Endometrial microvascular endothelial cells (primary cell): ENCODE results near the gene DNMBP. TPM values are rescaled to one million over a fixed set of nuclear protein-coding genes. Genes with fewer than 3 reads are reported as not detected.
"Not testable (repeated sequence)": the region's sequence is repeated elsewhere in the genome, so short reads cannot be mapped to it uniquely, and the experiment has no call there.

Source experiments
- in situ Hi-C: cut with HindIII; loops from 2 replicates; pipeline ENCODE4 v1.10.0; 2017; ENCODE audit warnings: low sequenced_read_pairs, low pct_unique_long_range_greater_than_20kb; ENCODE audit errors: inconsistent ontology term
- total RNA-seq: library from RNA; depleted of rRNA; stranded (reverse); fragments of >200 nt; gene quantifications from one replicate; pipeline ENCODE4 v1.2.3, GENCODE V29; 2015; ENCODE audit errors: inconsistent ontology term

The DNMBP gene
- total RNA-seq, 1 donor from 2014 or later = 31.9 TPM

GRCh38 chr10:99929360-99929759, 80.4 kb downstream of the DNMBP start:
- in situ Hi-C loops = no loop called here

DNA sequence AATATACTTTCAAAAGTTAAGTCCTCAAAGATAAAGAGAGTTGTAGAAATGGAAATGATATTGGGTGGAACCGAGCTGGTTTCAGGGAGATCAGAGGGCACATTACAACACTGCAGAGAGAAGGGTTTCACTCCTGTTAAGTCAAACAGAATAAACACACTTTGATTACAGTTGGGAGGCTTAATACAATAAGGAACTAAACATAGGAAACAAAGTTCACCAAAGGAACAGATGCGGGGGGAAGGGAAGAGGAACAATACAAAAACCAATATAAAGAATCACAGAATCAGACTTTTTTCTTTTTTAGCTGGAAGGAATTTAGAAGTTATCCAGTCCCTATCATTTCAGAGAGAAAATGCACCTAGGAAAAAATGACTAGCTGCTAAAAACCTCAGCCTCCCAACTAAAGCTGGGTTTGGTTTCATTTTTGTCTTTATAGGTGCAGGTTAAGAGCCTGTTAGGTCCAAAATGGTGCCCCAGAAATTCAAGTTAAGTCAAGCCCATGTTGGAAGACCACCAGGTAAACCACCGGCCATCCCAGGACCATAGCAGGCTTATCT, 81.9 kb downstream of the DNMBP start:
- in situ Hi-C loops = no loop called here

DNA sequence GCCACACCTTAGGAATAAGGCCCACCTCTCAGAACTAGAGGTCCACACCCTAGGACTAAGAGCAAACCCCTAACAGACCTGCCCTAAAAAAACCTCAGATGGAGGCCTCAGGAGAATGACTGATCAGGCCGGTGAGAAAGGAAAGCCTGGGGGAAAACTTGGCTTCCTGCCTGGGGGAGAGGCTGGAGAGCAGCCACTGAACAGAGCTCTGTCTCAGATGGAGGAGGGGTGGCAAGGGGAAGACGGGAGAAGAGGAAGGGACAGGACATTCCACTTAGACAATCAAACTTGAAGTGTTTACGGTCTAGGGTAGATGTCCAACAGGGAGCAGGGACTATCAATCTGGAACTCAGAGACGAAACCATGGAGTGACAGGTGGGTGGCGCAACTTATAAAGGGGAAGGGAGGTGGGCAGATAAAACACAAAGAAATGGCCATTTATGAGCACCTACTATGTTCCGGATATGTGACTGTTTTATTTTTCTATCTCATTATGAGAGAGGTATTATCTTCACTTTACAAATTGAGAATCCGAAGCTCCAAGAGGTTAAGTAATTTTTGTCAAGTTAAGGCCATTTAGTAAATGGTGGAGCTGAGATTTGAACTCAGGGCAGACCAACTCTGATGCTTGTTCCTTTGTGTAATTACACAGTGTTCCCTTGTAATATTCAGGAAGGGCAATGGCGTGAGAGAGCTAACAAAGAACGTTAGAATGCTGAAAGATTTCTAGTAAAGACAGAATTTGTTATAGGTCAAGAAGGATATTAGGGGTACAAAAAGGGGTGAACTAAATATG, 82.6 kb downstream of the DNMBP start:
- in situ Hi-C loops = no loop called here

GRCh38 chr10:99924451-99925255, 85.1 kb downstream of the DNMBP start:
- in situ Hi-C loops = no loop called here

GRCh38 chr10:99921948-99922347, 87.8 kb downstream of the DNMBP start:
- in situ Hi-C loops = no loop called here

DNA sequence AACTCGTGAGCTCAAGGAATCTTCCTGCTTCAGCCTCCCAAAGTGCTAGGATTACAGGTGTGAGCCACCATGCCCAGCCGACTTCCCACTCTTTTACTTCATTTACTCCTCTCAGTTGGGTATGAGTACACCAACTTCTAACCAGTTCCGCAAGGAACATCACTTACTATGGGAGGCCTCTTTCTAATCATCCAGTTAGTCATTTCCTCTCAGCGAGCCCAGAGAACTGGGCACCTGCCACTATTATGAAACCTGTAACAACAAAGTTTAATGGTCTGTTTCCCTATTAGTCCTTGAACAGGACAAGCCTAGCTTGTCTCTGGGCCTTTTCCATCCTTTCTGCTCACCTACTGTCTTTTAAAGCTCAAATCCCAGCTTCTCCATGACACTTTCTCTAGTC, 88.8 kb downstream of the DNMBP start:
- in situ Hi-C loops = no loop called here

GRCh38 chr10:99920486-99920885, 89.3 kb downstream of the DNMBP start:
- in situ Hi-C loops = no loop called here

- in situ Hi-C loops = no loop called here
Measured at GRCh38 chr10:99917963-99918825, 91.6 kb downstream of the DNMBP start.

DNA sequence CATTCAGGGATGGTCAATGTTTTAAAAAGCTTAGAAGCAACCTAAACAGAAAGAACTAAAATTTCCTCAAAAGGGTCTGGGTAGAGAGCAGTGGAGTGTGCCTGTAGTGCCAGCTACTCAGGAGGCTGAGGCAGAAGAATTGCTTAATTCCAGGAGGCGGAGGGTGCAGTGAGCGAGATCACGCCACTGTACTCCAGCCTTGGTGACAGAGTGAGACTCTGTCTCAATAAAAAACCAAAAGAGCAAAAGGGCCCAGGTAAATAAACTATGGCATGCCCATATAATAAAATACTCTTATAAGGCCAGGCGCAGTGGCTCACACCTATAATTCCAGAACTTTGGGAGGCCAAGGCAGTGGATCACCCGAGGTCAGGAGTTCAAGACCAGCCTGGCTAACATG, 93.0 kb downstream of the DNMBP start:
- in situ Hi-C loops = no loop called here

DNA sequence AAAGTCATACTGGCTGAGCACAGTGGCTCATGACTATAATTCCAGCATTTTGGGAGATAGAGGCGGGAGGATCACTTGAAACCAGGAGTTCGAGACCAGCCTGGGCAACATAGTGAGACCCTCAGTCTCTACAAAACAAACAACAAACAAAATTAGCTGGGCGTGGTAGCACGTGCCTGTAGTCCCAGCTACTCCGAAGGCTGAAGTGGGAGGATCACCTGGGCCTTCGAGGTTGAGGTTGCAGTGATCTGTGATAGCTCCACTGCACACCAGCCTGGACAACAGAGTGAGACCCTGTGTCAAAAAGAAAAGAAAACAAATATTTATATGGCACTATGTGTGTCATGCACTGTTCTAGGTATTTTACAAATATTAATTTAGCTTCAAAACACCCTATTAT, 94.3 kb downstream of the DNMBP start:
- in situ Hi-C loops = no loop called here

DNA sequence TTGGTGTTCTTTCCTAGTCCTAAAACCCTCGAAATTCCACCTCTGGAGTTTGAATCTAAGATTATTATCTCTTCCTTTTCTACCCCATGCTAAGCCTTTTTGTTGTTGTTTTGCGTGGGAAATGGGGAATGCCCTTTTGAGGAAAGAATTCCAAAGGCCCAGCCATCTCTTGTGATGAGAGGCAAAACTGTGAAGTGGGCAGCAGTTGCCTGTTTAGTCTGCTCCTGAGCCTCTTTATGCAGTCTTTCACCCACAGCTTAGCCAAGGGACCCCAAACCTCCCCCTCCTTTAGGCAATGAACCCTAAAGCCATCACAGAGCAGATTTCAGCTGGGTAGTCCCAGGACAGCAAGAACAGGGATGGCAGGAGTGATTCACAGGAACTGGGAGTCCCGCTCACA, 95.5 kb downstream of the DNMBP start:
- in situ Hi-C loops = no loop called here

DNA sequence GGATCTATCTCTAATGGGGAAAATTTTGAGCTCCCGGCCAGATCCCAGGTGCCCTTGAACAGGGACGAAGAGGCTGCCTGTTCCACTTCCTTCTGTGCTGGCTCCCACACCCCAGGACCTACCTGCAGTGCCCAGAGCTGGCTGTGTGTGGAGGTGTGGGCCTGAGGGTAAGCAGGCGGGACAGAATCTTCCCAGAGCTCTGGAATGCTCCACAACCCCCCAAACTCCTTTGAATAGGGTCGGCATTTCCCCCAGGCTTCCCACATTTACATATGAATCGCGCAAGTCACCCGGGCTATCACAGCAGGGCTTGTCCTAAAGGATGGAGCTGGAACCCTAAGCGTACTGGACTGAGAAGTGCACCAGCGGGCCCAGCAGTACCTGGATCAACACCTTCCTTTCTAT, 95.9 kb downstream of the DNMBP start:
- in situ Hi-C loops = no loop called here

DNA sequence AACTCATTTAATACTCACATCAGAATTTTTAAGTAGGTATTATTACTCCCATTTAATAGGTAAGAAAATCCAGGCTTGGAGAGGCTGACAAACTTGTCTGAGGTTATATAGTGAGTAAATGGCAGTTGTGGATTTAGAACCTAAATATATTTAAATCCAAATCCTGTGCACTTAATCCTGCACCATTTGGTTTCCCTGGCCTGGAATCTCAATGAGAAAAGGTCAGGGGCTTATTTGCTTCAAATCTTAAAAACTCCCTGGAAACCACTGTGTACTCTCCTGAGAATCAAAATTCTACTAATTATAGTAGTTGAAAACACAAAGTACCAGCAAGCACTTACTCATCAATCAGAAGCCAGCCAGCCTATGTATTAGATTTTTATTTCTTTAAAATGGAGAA, 97.7 kb downstream of the DNMBP start:
- in situ Hi-C loops = no loop called here

- in situ Hi-C loops = no loop called here
Measured at GRCh38 chr10:99908512-99908911, 101.2 kb downstream of the DNMBP start.

DNA sequence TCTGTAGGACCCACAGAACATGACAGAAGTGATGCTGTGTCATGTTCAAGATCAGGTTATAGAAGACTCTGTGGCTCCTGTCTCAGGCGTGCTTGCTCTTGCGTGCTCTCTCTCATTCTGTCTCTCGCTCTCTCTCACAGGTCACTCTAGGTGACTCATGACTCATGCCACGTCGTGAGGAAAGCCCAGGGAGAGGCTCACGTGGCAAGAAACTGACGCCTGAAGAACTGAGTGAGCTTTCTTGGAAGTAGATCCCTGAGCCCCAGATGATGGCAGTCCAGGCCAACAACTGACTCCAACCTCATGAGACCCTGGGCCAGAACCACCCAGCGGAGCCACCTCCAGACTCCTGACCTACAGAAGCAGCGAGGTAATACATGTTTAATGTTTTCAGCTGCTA, 103.3 kb downstream of the DNMBP start:
- in situ Hi-C loops = no loop called here

GRCh38 chr10:99905971-99906370, 103.8 kb downstream of the DNMBP start:
- in situ Hi-C loops = no loop called here

DNA sequence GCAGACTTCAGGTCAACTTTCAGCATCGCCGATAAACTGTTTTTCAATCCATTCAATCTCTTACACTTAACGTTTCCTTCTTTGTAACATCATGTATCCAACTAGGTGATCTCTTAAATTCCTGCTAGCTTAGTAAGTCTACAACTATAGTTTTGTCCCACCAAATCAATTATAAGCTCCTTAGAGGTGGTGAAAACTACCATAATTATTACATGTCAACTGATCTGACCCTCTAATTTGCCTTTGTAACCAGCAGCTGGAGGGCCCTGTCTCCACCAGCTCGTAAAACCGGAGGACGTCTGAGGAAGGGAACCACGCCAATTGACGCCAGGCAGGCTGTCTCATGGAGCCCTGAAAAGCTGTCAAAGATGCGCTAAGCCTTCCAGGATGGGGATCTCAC, 113.9 kb downstream of the DNMBP start:
- in situ Hi-C loops = no loop called here

- in situ Hi-C loops = not testable (repeated sequence)
Measured at GRCh38 chr10:99895066-99895465, 114.7 kb downstream of the DNMBP start.

GRCh38 chr10:99894613-99895012, 115.1 kb downstream of the DNMBP start:
- in situ Hi-C loops = no loop called here
